GM12878 (cell line): ENCODE measurements around the gene CELSR3. TPM values are rescaled to one million over a fixed set of nuclear protein-coding genes. Genes with fewer than 3 reads are reported as not detected.

Source experiments
- CEBPB ChIP-seq, 2 experiments: fragments of 150-350 bp in 1 of 2; IDR thresholded peaks; 2 replicates each; pipeline ENCODE4 v1.6.1; 2012 to 2014; ENCODE audit warnings: low read depth in 2 of 2, low read length in 2 of 2, borderline replicate concordance in 1 of 2, inconsistent platforms in 1 of 2
- NBN ChIP-seq: fragments of 450-650 bp; IDR thresholded peaks from 2 replicates; pipeline ENCODE4 v1.6.1; 2016
- SIX5 ChIP-seq: IDR thresholded peaks from 2 replicates; pipeline ENCODE4 v1.6.1; 2011; ENCODE audit warnings: mild to moderate bottlenecking, low read depth, low read length, moderate library complexity; ENCODE audit not compliant: severe bottlenecking
- SKIL ChIP-seq: fragments of 450-650 bp; IDR thresholded peaks from 2 replicates; pipeline ENCODE4 v1.6.1; 2017; ENCODE audit warnings: mild to moderate bottlenecking, low read depth, inconsistent platforms; ENCODE audit not compliant: poor library complexity, severe bottlenecking
- SMARCA5 ChIP-seq: fragments of 450-650 bp; IDR thresholded peaks from 2 replicates; pipeline ENCODE4 v1.6.1; 2017; ENCODE audit warnings: mild to moderate bottlenecking
- TBL1XR1 ChIP-seq: IDR thresholded peaks from 2 replicates; pipeline ENCODE4 v1.6.1; 2012; ENCODE audit warnings: low read depth, low read length, improper control_type of control experiment
- YBX1 ChIP-seq: fragments of 450-650 bp; IDR thresholded peaks from 2 replicates; pipeline ENCODE4 v1.6.1; 2016; ENCODE audit warnings: antibody characterized with exemption
- polyA plus RNA-seq, 11 experiments: library from polyadenylated mRNA; depleted of rRNA in 4 of 11; unstranded in 6 of 11; stranded (reverse) in 5 of 11; fragments of >200 nt; fragmentation: Nextera tagmentation in 4 of 11; fragmentation: Illumina TruSeq in 1 of 11; extraction: Ambion mirVana in 4 of 11; extraction: Trizol in 1 of 11; gene quantifications; 1 replicate in 1 of 11; 2 replicates in 10 of 11; pipeline versions ENCODE4 v1.2.1 to v1.2.3, GENCODE V29; 2011 to 2016; ENCODE audit warnings: inconsistent platforms in 2 of 11, missing spikeins in 2 of 11, low read depth in 1 of 11
- total RNA-seq, 4 experiments: library from RNA; depleted of rRNA in 3 of 4; stranded (reverse); fragments of >200 nt in 3 of 4; fragmentation: Illumina TruSeq in 1 of 4; extraction: Trizol in 1 of 4; gene quantifications; 2 replicates each; pipeline versions ENCODE4 v1.2.1 to v1.2.3, GENCODE V29; 2013 to 2021
- TF ChIP-seq, protein P1 (sequence below): IDR thresholded peaks from 2 replicates; pipeline ENCODE4 v1.6.1; 2012; ENCODE audit warnings: mild to moderate bottlenecking, low read depth, low read length

CELSR3 gene
- total and polyA plus RNA-seq, 10 of the 15 experiments (the other 5 are each of a cell fraction or from before 2014, with no cell fraction given), result 0.08 to 1.6 (median 0.57) TPM

DNA sequence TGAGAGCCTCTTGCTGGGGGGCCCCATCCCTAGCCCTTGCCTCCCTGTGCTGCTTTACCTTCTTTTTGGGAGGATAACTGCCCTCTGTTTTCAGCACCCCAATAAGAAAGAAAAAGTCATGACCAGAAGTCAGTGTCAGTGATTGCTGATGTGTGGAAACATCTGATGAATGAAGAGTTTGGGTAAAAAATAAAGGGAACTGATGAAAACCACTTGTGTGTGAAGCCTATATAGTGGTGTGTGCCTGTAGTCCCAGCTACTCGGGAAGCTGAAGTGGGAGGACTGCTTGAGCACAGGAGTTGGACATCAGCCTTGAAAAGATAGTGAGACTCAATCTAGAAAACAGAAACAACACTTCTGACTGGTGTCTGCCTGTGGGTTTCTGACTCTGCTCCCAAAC lies 9.8 kb upstream of the CELSR3 start (continued):
- TF ChIP-seq, protein P1, sequence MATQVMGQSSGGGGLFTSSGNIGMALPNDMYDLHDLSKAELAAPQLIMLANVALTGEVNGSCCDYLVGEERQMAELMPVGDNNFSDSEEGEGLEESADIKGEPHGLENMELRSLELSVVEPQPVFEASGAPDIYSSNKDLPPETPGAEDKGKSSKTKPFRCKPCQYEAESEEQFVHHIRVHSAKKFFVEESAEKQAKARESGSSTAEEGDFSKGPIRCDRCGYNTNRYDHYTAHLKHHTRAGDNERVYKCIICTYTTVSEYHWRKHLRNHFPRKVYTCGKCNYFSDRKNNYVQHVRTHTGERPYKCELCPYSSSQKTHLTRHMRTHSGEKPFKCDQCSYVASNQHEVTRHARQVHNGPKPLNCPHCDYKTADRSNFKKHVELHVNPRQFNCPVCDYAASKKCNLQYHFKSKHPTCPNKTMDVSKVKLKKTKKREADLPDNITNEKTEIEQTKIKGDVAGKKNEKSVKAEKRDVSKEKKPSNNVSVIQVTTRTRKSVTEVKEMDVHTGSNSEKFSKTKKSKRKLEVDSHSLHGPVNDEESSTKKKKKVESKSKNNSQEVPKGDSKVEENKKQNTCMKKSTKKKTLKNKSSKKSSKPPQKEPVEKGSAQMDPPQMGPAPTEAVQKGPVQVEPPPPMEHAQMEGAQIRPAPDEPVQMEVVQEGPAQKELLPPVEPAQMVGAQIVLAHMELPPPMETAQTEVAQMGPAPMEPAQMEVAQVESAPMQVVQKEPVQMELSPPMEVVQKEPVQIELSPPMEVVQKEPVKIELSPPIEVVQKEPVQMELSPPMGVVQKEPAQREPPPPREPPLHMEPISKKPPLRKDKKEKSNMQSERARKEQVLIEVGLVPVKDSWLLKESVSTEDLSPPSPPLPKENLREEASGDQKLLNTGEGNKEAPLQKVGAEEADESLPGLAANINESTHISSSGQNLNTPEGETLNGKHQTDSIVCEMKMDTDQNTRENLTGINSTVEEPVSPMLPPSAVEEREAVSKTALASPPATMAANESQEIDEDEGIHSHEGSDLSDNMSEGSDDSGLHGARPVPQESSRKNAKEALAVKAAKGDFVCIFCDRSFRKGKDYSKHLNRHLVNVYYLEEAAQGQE, result no peak
- TF ChIP-seq SKIL, result no peak
- no peak for TF ChIP-seq TBL1XR1
- no peak for TF ChIP-seq YBX1
- no peak for TF ChIP-seq CEBPB (IDR thresholded peaks at IDR 0.05; ENCODE audit: borderline replicate concordance in 1 of 2, low read depth in 2 of 2, low read length in 2 of 2)
- TF ChIP-seq SIX5, result no peak
- no peak for TF ChIP-seq SMARCA5
- no peak for TF ChIP-seq NBN
